Transverse colon (tissue), 4 donors: ENCODE measurements around the gene FAM9C. TPM values are rescaled to one million over a fixed set of nuclear protein-coding genes. Genes with fewer than 3 reads are reported as not detected.
"Not testable (repeated sequence)": the region's sequence is repeated elsewhere in the genome, so short reads cannot be mapped to it uniquely, and the experiment has no call there.

Experiments used
- DNase-seq: peaks from one replicate; pipeline ENCODE4 v3.0.0-alpha.2; 2019
- H3K27ac ChIP-seq, 4 donors: fragments of 200-600 bp; sonication (generic); 2 replicates each; pipeline ENCODE4 v1.5.1; 2016 to 2018; ENCODE audit warnings: inconsistent platforms in 4 of 4
- H3K27me3 ChIP-seq: fragments of 200-600 bp; sonication (generic); 2 replicates; pipeline ENCODE4 v1.5.1; 2017; ENCODE audit warnings: inconsistent platforms
- H3K36me3 ChIP-seq, 4 donors: fragments of 200-600 bp; sonication (generic); 2 replicates each; pipeline ENCODE4 v1.5.1; 2017 to 2019; ENCODE audit warnings: inconsistent platforms in 4 of 4
- H3K4me1 ChIP-seq, 4 donors: fragments of 200-600 bp; sonication (generic); 2 replicates each; pipeline ENCODE4 v1.5.1; 2017 to 2020; ENCODE audit warnings: inconsistent platforms in 4 of 4
- H3K4me3 ChIP-seq, 4 donors: fragments of 200-600 bp; sonication (generic); 1 replicate in 1 of 4; 2 replicates in 3 of 4; pipeline versions ENCODE4 v1.5.1 to v1.6.1; 2017 to 2019; ENCODE audit warnings: inconsistent platforms in 4 of 4
- H3K9me3 ChIP-seq, 2 donors: fragments of 200-600 bp; sonication (generic); 2 replicates each; pipeline ENCODE4 v1.5.1; 2017 to 2019; ENCODE audit warnings: inconsistent platforms in 2 of 2
- EP300 ChIP-seq: sonication (generic); formaldehyde crosslinking; IDR thresholded peaks from one replicate; pipeline ENCODE4 v1.6.1; 2017; ENCODE audit warnings: antibody characterized with exemption, low read depth
- POLR2A ChIP-seq: fragments of 450-650 bp; IDR thresholded peaks from one replicate; pipeline ENCODE4 v1.6.1; 2016; ENCODE audit warnings: antibody characterized with exemption, mild to moderate bottlenecking, moderate library complexity
- POLR2AphosphoS5 ChIP-seq, 3 donors: sonication (generic); formaldehyde crosslinking; IDR thresholded peaks; one replicate each; pipeline ENCODE4 v1.6.1; 2016; ENCODE audit warnings: antibody characterized with exemption in 3 of 3
- WGBS, 2 donors: methylation state at CpG; one replicate each; pipeline ENCODE4 v1.1.5; 2018; ENCODE audit warnings: low coverage in 1 of 2; 5-methylcytosine and 5-hydroxymethylcytosine counted together
- in situ Hi-C, 4 donors: fragments of 200-750 bp; cut with MboI; loops; one replicate each; pipeline versions ENCODE4 v1.15.0 to v1.15.1; 2017; ENCODE audit warnings: low sequenced_read_pairs in 3 of 4, low pct_ligation_motif_present in 1 of 4, low pct_unique_long_range_greater_than_20kb in 1 of 4
- intact Hi-C: fragments of 100-400 bp; cut with DNase I; formaldehyde crosslinking; loops from one replicate; pipeline ENCODE4 v1.15.1; 2023; ENCODE audit warnings: low total_unique reads
- total RNA-seq, 4 donors: library from RNA; depleted of rRNA; stranded (reverse); fragments of >200 nt; gene quantifications; one replicate each; pipeline ENCODE4 v1.1.0, GENCODE V29; 2016
- TF ChIP-seq, protein P1 (sequence below), 5 experiments: fragments of 200-600 bp in 3 of 5; fragments of 450-650 bp in 2 of 5; sonication (generic) in 3 of 5; IDR thresholded peaks; 1 replicate in 2 of 5; 2 replicates in 3 of 5; pipeline ENCODE4 v1.5.1; 2016 to 2017; ENCODE audit warnings: antibody characterized with exemption in 5 of 5, inconsistent platforms in 3 of 5, mild to moderate bottlenecking in 2 of 5, moderate library complexity in 1 of 5

Gene FAM9C
- total RNA-seq, 4 donors from 2014 or later: 0.14 to 0.64 TPM; not detected in 2

DNA sequence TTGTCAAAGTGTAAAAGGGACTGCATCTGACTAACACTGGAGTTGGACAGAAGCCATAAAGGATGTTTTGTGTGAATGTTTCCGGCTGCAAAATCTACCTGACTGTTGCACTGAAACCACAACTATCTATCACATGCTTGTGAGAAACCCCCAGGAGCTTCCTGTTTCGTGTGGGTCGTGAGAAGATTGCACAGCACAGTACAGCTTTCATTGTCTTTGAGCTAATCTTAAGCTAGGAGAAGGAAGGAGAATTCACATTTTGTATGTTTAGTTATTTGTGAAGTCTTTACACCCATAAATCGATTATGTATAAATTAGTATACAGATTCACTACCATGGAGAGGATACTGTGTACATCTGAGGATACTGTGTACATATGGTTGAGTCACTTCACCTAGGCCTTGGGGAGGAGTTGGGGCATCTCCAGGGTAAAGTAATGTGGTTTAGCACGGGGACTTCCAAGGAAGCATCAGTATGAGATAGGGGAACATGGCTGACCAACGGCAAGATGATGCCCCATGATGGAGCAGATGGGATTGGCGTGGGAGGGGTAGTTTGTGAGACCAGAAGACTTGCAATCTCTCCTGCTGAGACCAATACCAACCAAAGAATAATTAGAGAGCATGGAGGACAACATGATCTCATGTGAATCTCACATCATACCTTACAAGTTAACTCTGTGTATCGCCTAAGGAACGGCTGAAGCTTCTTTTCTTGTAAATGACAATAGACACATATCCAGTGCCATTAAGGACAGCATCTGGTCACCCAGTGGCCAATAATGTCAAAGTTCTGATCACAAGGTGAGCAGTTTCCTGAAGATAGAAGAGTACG, 43.1 kb upstream of the FAM9C start:
- in situ Hi-C loops: loop anchor here in 2 of 4 donors (25.0 kb wide), 2 partner anchors 100 to 400 kb away; partner anchors contain the start of gene TMSB4X (in 2 of the 2)
- WGBS, 2 donors: 68% methylated on average over 10 of the region's 10 CpGs; no CpG with 5 or more reads in 1 of the 2 donors
- H3K4me3 ChIP-seq: no peak overlapping the region
- peaks cover 0 to 19% (median 0%) of the 10 kb centered on the region in 4 donors for H3K4me1 ChIP-seq
- H3K27ac ChIP-seq: peak overlapping the region; percentile 12 to 50 (median 28)
- no peaks in the 10 kb centered on the region for H3K9me3 ChIP-seq
- peak; percentile 45 for DNase-seq
- H3K27me3 ChIP-seq: no peaks in the 10 kb centered on the region
- no peaks in the 10 kb centered on the region for H3K36me3 ChIP-seq
- intact Hi-C loops: no loop called here
- TF ChIP-seq POLR2A (no peak), POLR2AphosphoS5 (IDR thresholded peaks at IDR 0.05) (peak in 1 of 3 donors; percentile 34)

DNA sequence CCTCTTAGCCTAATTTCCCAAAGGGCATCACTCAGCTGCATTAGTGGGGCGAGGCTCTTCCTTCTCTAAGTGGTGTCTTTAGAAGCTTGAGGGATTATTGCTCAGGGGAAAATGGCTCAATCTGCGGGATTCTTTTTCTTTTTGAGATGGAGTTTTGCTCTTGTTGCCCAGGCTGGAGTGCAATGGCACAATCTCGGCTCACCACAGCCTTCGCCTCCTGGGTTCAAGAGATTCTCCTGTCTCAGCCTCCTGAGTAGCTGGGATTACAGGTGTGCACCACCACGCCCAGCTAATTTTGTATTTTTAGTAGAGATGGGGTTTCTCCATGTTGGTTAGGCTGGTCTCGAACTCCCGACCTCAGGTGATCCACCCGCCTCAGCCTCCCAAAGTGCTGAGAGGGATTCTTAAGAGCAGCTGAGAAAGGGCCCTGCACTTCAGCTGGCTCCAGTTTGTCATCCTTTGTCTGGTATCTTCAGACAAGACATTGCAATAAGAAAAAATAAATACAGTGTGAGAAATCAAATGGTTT, 42.4 kb upstream of the FAM9C start:
- DNase-seq, H3K36me3 ChIP-seq, intact Hi-C loops, H3K27me3 ChIP-seq, H3K4me3 ChIP-seq, H3K9me3 ChIP-seq: not testable (repeated sequence)
- 81% methylated on average over 8 of the region's 8 CpGs; no CpG with 5 or more reads in 1 of the 2 donors for WGBS, 2 donors
- Histone ChIP-seq H3K27ac (peak overlapping the region in 3 of 4 donors; percentile 8 to 38 (median 10)), H3K4me1 (peaks cover 0 to 20% (median 3%) of the 10 kb centered on the region in 4 donors)
- in situ Hi-C loops: loop anchor here in 2 of 4 donors (25.0 kb wide), 2 partner anchors 100 to 400 kb away; partner anchors contain the start of gene TMSB4X (in 2 of the 2)

DNA sequence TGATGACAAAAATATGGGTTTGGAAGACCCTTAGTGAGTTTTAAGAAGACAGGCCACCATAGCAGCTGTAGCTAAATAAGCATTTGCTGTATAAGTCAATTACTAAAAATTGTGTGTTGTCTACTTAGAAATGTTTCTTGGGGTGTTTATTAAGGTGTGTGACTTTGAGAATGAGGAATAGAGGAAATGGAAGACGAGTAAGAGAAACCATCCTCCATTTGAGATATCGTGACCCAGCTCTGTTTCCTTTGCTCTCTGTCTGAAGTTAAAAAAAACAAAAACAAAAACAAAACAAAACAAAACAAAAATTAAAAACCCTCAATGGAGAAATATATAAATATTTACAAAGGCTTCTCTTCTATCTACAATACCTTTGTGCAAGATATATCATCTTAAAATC, 41.7 kb upstream of the FAM9C start:
- Histone ChIP-seq H3K4me3 (no peak overlapping the region), H3K36me3 (no peaks in the 10 kb centered on the region), H3K27me3 (no peaks in the 10 kb centered on the region), H3K9me3 (no peaks in the 10 kb centered on the region), H3K27ac (peak overlapping the region in 1 of 4 donors; percentile 56), H3K4me1 (peaks cover 0 to 19% (median 5%) of the 10 kb centered on the region in 4 donors)
- in situ Hi-C loops: loop anchor here in 2 of 4 donors (25.0 kb wide), 2 partner anchors 99 to 401 kb away; partner anchors contain the start of gene TMSB4X (in 2 of the 2)
- DNase-seq: no peak
- 79% methylated on average over 2 of the region's 2 CpGs; no CpG with 5 or more reads in 1 of the 2 donors for WGBS, 2 donors
- no peak for TF ChIP-seq POLR2AphosphoS5 (IDR thresholded peaks at IDR 0.05)
- no peak for TF ChIP-seq POLR2A
- TF ChIP-seq, protein P1, sequence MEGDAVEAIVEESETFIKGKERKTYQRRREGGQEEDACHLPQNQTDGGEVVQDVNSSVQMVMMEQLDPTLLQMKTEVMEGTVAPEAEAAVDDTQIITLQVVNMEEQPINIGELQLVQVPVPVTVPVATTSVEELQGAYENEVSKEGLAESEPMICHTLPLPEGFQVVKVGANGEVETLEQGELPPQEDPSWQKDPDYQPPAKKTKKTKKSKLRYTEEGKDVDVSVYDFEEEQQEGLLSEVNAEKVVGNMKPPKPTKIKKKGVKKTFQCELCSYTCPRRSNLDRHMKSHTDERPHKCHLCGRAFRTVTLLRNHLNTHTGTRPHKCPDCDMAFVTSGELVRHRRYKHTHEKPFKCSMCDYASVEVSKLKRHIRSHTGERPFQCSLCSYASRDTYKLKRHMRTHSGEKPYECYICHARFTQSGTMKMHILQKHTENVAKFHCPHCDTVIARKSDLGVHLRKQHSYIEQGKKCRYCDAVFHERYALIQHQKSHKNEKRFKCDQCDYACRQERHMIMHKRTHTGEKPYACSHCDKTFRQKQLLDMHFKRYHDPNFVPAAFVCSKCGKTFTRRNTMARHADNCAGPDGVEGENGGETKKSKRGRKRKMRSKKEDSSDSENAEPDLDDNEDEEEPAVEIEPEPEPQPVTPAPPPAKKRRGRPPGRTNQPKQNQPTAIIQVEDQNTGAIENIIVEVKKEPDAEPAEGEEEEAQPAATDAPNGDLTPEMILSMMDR (IDR thresholded peaks at IDR 0.05): no peak
- TF ChIP-seq EP300: no peak
- intact Hi-C loops: no loop called here

DNA sequence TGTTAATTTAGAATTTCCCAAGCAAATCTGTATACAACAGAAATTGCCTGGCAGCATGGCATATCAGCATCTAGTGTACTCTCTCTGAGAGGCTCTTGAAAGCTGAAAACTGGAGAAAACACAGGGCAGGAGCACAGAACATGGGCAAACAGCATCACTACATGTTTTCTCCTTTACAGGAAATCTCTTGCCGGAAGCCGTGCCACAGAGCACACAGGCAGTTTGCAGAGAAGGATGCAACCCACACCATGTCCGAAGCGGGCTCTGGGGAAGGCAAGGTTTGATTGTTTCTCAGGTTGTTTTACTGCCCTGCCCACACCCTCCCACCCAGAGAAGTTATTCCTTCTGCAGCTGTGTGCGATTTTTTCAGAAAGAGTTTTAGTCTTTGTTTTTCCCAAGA, 41.1 kb upstream of the FAM9C start:
- TF ChIP-seq, protein P1 (IDR thresholded peaks at IDR 0.05): no peak
- TF ChIP-seq POLR2AphosphoS5 (IDR thresholded peaks at IDR 0.05) (peak in 1 of 3 donors; percentile 24), POLR2A (peak; percentile 20)
- H3K36me3 ChIP-seq: no peaks in the 10 kb centered on the region
- H3K27ac ChIP-seq: peak overlapping the region in 1 of 4 donors; percentile 56
- H3K4me3 ChIP-seq: no peak overlapping the region
- no peak for DNase-seq
- H3K4me1 ChIP-seq: peaks cover 0 to 25% (median 8%) of the 10 kb centered on the region in 4 donors
- H3K27me3 ChIP-seq: no peaks in the 10 kb centered on the region
- in situ Hi-C loops: loop anchor here in 2 of 4 donors (25.0 kb wide), 2 partner anchors 98 to 402 kb away; partner anchors contain the start of gene TMSB4X (in 2 of the 2)
- H3K9me3 ChIP-seq: no peaks in the 10 kb centered on the region
- 79% methylated on average over 5 of the region's 5 CpGs; no CpG with 5 or more reads in 1 of the 2 donors for whole genome bisulfite sequencing, 2 donors
- intact Hi-C loops: no loop called here

DNA sequence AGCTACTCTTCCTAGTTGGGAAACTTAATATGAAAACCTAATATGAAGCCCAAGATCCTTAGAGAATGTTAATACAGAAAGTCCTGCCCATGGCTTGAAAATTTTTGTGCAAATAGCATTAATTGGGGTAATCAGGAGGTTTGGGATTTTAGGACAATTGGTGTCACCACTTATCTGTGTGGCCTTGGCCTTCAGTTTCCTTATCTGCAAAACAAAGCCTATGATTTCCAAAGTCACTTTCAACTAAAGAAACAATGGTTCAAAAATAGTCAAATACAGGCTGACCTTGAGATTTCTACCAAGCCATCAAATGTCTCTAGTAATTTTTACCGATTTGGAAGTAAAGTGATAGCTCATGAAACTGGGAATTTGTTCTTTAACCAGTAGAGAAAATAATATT, 40.2 kb upstream of the FAM9C start:
- no peak overlapping the region for H3K27ac ChIP-seq
- DNase-seq: no peak
- no peaks in the 10 kb centered on the region for H3K9me3 ChIP-seq
- no peak overlapping the region for H3K4me3 ChIP-seq
- no peak for TF ChIP-seq POLR2A
- TF ChIP-seq POLR2AphosphoS5 (IDR thresholded peaks at IDR 0.05): no peak
- no peak for TF ChIP-seq EP300
- TF ChIP-seq, protein P1 (IDR thresholded peaks at IDR 0.05): no peak
- peaks cover 0 to 30% (median 15%) of the 10 kb centered on the region in 4 donors for H3K4me1 ChIP-seq
- H3K36me3 ChIP-seq: no peaks in the 10 kb centered on the region
- WGBS, 2 donors: 29 to 79% methylated on average over 1 of the region's 1 CpG
- intact Hi-C loops (no loop called here), in situ Hi-C loops (loop anchor here in 2 of 4 donors (25.0 kb wide), 2 partner anchors 97 to 403 kb away; partner anchors contain the start of gene TMSB4X (in 2 of the 2))
- no peaks in the 10 kb centered on the region for H3K27me3 ChIP-seq

DNA sequence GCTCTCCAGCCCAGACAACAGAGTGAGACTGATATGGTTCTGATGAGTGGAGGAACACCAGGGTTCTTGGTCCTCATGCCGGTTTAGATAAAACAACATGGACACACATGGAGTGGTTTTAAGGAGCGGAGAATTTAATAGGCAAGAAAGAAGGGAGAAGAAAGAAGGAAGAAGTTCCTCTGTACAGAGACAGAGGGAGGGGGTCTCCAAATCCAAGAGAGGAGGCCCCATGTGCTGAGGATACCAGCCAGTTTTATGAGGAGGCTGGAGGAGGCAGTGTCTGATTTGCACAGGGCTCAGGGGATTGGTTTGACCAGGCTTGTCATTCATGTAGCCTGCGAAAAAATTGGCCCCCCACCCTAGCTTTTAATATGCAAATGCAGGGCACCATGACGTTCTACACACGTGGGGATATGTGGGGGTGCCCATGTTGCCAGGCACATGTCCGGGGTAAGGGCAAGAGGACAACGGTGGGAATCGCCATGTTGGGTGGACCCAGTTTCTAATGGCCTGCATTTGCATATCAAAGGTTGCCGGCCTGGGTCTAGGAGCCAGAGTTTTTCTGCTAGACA, 39.4 kb upstream of the FAM9C start:
- H3K4me3 ChIP-seq, H3K9me3 ChIP-seq, intact Hi-C loops, H3K27ac ChIP-seq, H3K36me3 ChIP-seq, DNase-seq, H3K27me3 ChIP-seq: not testable (repeated sequence)
- H3K4me1 ChIP-seq: peaks cover 0 to 37% (median 19%) of the 10 kb centered on the region in 4 donors
- 83% methylated on average over 9 of the region's 9 CpGs; no CpG with 5 or more reads in 1 of the 2 donors for WGBS, 2 donors
- in situ Hi-C loops: loop anchor here in 2 of 4 donors (25.0 kb wide), 2 partner anchors 97 to 403 kb away; partner anchors contain the start of gene TMSB4X (in 2 of the 2)
